Retinal pigment epithelial cell (primary cell): ENCODE data around the gene GDE1.

Experiments used
- DNase-seq: peaks from one replicate; pipeline ENCODE4 v3.0.0-alpha.2; 2010; ENCODE audit warnings: low read depth
- H3K4me3 ChIP-seq: 2 replicates; pipeline ENCODE4 v1.5.1; 2011; ENCODE audit warnings: mild to moderate bottlenecking, low read length, control low read depth, moderate library complexity
- CTCF ChIP-seq: conservative IDR thresholded peaks from 2 replicates; pipeline ENCODE4 v1.5.1; 2011; ENCODE audit warnings: low read depth, low read length, control low read depth, inconsistent platforms

The GDE1 gene

GRCh38 chr16:19517424-19518089, 4.3 kb downstream of the GDE1 start:
- no peak overlapping the region for H3K4me3 ChIP-seq
- no peak for TF ChIP-seq CTCF
- DNase-seq = no peak

DNA sequence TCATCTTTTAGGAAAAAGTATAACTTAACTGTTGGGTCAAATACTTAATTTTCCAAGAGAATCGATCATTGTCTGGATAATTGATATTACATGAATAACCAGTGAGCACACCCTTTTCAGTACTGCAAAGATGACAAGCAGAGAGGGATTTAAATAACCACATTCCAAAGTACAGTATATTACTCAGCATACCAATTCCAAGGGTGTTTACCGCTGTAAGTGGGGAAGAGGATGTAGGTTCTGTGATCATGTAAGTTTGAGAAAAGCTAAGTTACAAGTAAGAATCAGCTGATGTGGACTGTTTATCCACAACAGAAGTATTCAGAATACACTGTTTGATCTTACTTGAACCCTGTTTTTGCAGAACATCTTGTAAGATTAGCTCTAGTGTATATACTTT, 6.1 kb downstream of the GDE1 start:
- TF ChIP-seq CTCF = no peak
- DNase-seq = no peak
- H3K4me3 ChIP-seq = no peak overlapping the region

- DNase-seq = no peak
- no peak overlapping the region for H3K4me3 ChIP-seq
- TF ChIP-seq CTCF = no peak
These were observed 8.4 kb downstream of the GDE1 start for GRCh38 chr16:19513377-19514053.

DNA sequence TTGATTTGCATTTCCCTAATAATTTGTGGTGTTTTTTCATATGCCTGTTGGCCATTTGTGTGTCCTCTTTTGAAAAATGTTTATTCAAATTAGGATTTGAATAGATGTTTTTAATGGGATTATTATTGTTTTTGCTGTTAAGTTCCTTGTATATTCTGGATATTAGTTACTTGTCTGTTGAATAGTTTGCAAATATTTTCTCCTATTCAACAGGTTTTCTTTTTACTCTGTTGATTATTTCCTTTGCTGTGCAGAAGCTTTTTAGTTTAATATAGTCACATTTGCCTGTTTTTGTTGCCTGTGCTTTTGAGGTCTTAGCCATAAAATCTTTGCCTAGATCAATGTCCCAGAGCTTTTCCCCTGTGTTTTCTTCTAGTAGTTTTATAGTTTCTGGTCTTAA, 9.6 kb downstream of the GDE1 start:
- no peak for TF ChIP-seq CTCF
- H3K4me3 ChIP-seq = no peak overlapping the region
- no peak for DNase-seq

- no peak for TF ChIP-seq CTCF
- no peak for DNase-seq
These were observed 14.0 kb downstream of the GDE1 start for GRCh38 chr16:19507867-19508266.

GRCh38 chr16:19506965-19507364, 14.9 kb downstream of the GDE1 start:
- DNase-seq = no peak
- H3K4me3 ChIP-seq = no peak overlapping the region
- no peak for TF ChIP-seq CTCF

More at GRCh38 chr16:19507867-19508266, 14.0 kb downstream of the GDE1 start:
- no peak overlapping the region for H3K4me3 ChIP-seq
